GM15510 (cell line): ENCODE measurements around the gene DUOX2.

ENCODE experiments used
- POLR2A ChIP-seq: IDR thresholded peaks from 3 replicates; pipeline ENCODE4 v1.6.1; 2011; ENCODE audit warnings: borderline replicate concordance; ENCODE audit not compliant: insufficient read length; ENCODE audit errors: extremely low read depth

Gene DUOX2

DNA sequence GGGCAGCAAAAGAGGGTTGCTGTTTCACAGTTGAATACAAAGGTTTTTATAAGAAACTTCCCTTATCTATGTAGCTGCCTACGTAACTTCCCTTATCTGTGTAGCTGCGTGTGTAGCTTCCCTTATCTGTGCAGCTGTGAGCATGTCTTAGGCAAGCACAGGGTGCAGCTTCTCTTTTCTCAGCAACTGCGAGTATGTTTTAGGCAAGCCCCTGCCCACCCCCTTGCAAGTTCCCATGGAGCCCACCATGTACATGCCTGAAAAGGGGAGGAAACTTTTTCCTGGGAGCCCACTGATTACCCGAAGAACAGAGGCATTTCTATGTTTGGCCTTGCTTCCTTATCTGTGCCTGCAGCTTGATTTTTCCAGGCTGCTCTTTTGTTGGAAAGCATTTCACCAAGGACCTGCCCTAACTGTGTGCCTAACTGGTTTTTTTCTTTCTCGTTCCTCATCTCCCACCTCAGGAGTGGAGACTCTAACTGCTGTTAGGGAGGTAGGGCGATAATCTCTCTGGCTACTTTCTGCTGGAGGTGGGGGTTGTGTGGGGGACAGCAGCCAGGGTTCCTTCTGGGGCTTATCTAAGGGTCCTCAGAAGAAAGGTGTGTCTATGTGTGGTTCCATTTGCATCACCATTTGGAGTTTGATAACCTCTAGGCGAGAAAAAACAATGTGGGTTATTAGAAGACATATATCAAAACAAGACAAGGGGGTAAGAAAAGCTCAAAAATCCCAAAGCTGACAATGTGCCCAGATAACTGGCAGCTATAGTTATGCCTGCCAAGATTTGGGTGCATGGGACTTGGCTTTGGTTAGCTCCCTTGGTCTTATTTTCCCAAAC, 65.0 kb downstream of the DUOX2 start:
- no peak for TF ChIP-seq POLR2A
